ENCODE measurements around the gene ZFAND6.
"Not testable (repeated sequence)": the region's sequence is repeated elsewhere in the genome, so short reads cannot be mapped to it uniquely, and the experiment has no call there.

- TF ChIP-seq, protein P1, sequence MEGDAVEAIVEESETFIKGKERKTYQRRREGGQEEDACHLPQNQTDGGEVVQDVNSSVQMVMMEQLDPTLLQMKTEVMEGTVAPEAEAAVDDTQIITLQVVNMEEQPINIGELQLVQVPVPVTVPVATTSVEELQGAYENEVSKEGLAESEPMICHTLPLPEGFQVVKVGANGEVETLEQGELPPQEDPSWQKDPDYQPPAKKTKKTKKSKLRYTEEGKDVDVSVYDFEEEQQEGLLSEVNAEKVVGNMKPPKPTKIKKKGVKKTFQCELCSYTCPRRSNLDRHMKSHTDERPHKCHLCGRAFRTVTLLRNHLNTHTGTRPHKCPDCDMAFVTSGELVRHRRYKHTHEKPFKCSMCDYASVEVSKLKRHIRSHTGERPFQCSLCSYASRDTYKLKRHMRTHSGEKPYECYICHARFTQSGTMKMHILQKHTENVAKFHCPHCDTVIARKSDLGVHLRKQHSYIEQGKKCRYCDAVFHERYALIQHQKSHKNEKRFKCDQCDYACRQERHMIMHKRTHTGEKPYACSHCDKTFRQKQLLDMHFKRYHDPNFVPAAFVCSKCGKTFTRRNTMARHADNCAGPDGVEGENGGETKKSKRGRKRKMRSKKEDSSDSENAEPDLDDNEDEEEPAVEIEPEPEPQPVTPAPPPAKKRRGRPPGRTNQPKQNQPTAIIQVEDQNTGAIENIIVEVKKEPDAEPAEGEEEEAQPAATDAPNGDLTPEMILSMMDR (IDR thresholded peaks at IDR 0.05), result not testable (repeated sequence)
- not testable (repeated sequence) for TF ChIP-seq POLR2AphosphoS5 (IDR thresholded peaks at IDR 0.05)
Measured at GRCh38 chr15:80099662-80100061, 40.2 kb downstream of the ZFAND6 start.

Measured in breast epithelium (tissue), 3 donors.